IMR-90 (cell line): ENCODE measurements around the gene SYCN. TPM values are rescaled to one million over a fixed set of nuclear protein-coding genes. Genes with fewer than 3 reads are reported as not detected.

Experiments
- ATAC-seq: fragments of 200-7000 bp; cut with Tn5 transposase; 2 replicates; pipeline ENCODE4 v1.9.1; 2020; ENCODE audit warnings: low read depth, mild to moderate bottlenecking, moderate library complexity
- BruUV-seq: library from RNA; stranded (reverse); fragments of 400-500 nt; replicated peaks from 2 replicates; lab custom pipeline; 2021; lab: Mats Ljungman, UMichigan
- CTCF ChIA-PET: fragments of 300-600 bp; formaldehyde crosslinking; extraction: SDS; loops from one replicate; lab custom pipeline; 2021; ENCODE audit warnings: antibody characterized with exemption; lab: Yijun Ruan, JAX
- POLR2A ChIA-PET: fragments of 300-600 bp; sonication (Branson Sonifier 250); formaldehyde crosslinking; loops from one replicate; lab custom pipeline; 2022; ENCODE audit warnings: antibody characterized with exemption; ENCODE audit not compliant: unreplicated experiment; lab: Charles Lee
- DNase-seq: peaks from one replicate; pipeline ENCODE4 v3.0.0; 2013
- H2AFZ ChIP-seq: replicated peaks from 2 replicates; pipeline ENCODE3; 2013; ENCODE audit warnings: low read length, mild to moderate bottlenecking; ENCODE audit not compliant: poor library complexity
- H2AK5ac ChIP-seq: 2 replicates; pipeline ENCODE4 v1.6.1; 2013; ENCODE audit warnings: low read depth, low read length, inconsistent platforms
- H2AK9ac ChIP-seq: replicated peaks from 2 replicates; pipeline ENCODE3; 2013; ENCODE audit warnings: mild to moderate bottlenecking, low read depth, low read length, moderate library complexity; ENCODE audit not compliant: poor library complexity
- H2BK120ac ChIP-seq: 2 replicates; pipeline ENCODE4 v1.6.1; 2013; ENCODE audit warnings: low read depth, low read length, inconsistent platforms
- H2BK15ac ChIP-seq: 3 replicates; pipeline ENCODE4 v1.6.1; 2013; ENCODE audit warnings: low read depth, low read length, inconsistent platforms
- H2BK20ac ChIP-seq: 2 replicates; pipeline ENCODE4 v1.6.1; 2013; ENCODE audit warnings: low read depth, mild to moderate bottlenecking, inconsistent platforms, low read length, moderate library complexity
- H2BK5ac ChIP-seq: 2 replicates; pipeline ENCODE4 v1.6.1; 2013; ENCODE audit warnings: mild to moderate bottlenecking, low read depth, low read length, inconsistent platforms; ENCODE audit not compliant: poor library complexity, severe bottlenecking
- H3K14ac ChIP-seq: replicated peaks from 2 replicates; pipeline ENCODE4 v1.6.1; 2013; ENCODE audit warnings: low read depth, low read length, inconsistent platforms
- H3K18ac ChIP-seq: 2 replicates; pipeline ENCODE4 v1.6.1; 2013; ENCODE audit warnings: low read depth, low read length, control low read depth
- H3K23ac ChIP-seq: 2 replicates; pipeline ENCODE4 v1.6.1; 2013; ENCODE audit warnings: low read depth, low read length, inconsistent platforms
- H3K27ac ChIP-seq: 2 replicates; pipeline ENCODE4 v1.5.1; 2013; ENCODE audit warnings: mild to moderate bottlenecking, control low read depth, low read length; ENCODE audit not compliant: insufficient read depth
- H3K27me3 ChIP-seq: 2 replicates; pipeline ENCODE4 v1.6.1; 2013; ENCODE audit warnings: low read length; ENCODE audit not compliant: control insufficient read depth, insufficient read depth
- H3K36me3 ChIP-seq: 2 replicates; pipeline ENCODE4 v1.6.1; 2013; ENCODE audit warnings: low read length, mixed read lengths; ENCODE audit not compliant: control insufficient read depth, insufficient read depth
- H3K4ac ChIP-seq: 2 replicates; pipeline ENCODE4 v1.6.1; 2013; ENCODE audit warnings: low read depth, low read length, inconsistent platforms
- H3K4me1 ChIP-seq: 2 replicates; pipeline ENCODE4 v1.6.1; 2013; ENCODE audit warnings: low read length, mixed read lengths; ENCODE audit not compliant: control insufficient read depth, insufficient read depth
- H3K4me2 ChIP-seq: 2 replicates; pipeline ENCODE4 v1.6.1; 2013; ENCODE audit warnings: low read depth, mild to moderate bottlenecking, control low read depth, low read length, moderate library complexity
- H3K4me3 ChIP-seq: 2 replicates; pipeline ENCODE4 v1.5.1; 2013; ENCODE audit warnings: low read depth, mild to moderate bottlenecking, control low read depth, low read length, moderate library complexity; ENCODE audit not compliant: insufficient read depth
- H3K56ac ChIP-seq: 2 replicates; pipeline ENCODE4 v1.6.1; 2013; ENCODE audit warnings: low read length, inconsistent platforms; ENCODE audit not compliant: insufficient read depth; ENCODE audit errors: extremely low read depth
- H3K79me1 ChIP-seq, 2 experiments: 2 replicates each; pipeline ENCODE4 v1.6.1; 2013; ENCODE audit warnings: low read length in 2 of 2, inconsistent platforms in 1 of 2, low read depth in 1 of 2
- H3K9ac ChIP-seq: 2 replicates; pipeline ENCODE4 v1.6.1; 2013; ENCODE audit warnings: low read depth, low read length, control low read depth
- H3K9me1 ChIP-seq: 2 replicates; pipeline ENCODE4 v1.6.1; 2013; ENCODE audit warnings: low read length, inconsistent platforms; ENCODE audit not compliant: insufficient read depth
- H3K9me3 ChIP-seq: 2 replicates; pipeline ENCODE4 v1.6.1; 2013; ENCODE audit warnings: low read length; ENCODE audit not compliant: control insufficient read depth, insufficient read depth
- H4K20me1 ChIP-seq: 2 replicates; pipeline ENCODE4 v1.6.1; 2013; ENCODE audit warnings: low read length, inconsistent platforms; ENCODE audit not compliant: insufficient read depth
- H4K5ac ChIP-seq: 2 replicates; pipeline ENCODE4 v1.6.1; 2013; ENCODE audit warnings: mild to moderate bottlenecking, low read depth, low read length, control low read depth
- H4K8ac ChIP-seq, 2 experiments: 2 replicates each; pipeline ENCODE4 v1.6.1; 2013; ENCODE audit warnings: low read depth in 2 of 2, low read length in 2 of 2, control low read depth in 1 of 2, inconsistent platforms in 1 of 2
- H4K91ac ChIP-seq: 2 replicates; pipeline ENCODE4 v1.6.1; 2013; ENCODE audit warnings: low read depth, low read length, inconsistent platforms; ENCODE audit not compliant: insufficient read depth
- BHLHE40 ChIP-seq: fragments of 150-350 bp; IDR thresholded peaks from 2 replicates; pipeline ENCODE4 v1.6.1; 2016; ENCODE audit warnings: mild to moderate bottlenecking, low read depth, low read length
- CEBPB ChIP-seq: IDR thresholded peaks from 2 replicates; pipeline ENCODE4 v1.6.1; 2012; ENCODE audit warnings: low read depth, low read length, improper control_type of control experiment
- CHD1 ChIP-seq: IDR thresholded peaks from 2 replicates; pipeline ENCODE4 v1.6.1; 2012; ENCODE audit warnings: low read depth, low read length, improper control_type of control experiment
- ELK1 ChIP-seq: fragments of 150-350 bp; IDR thresholded peaks from 2 replicates; pipeline ENCODE4 v1.6.1; 2016; ENCODE audit warnings: low read depth, mild to moderate bottlenecking, low read length, moderate library complexity, borderline replicate concordance
- FOS ChIP-seq: fragments of 150-350 bp; IDR thresholded peaks from 2 replicates; pipeline ENCODE4 v1.6.1; 2016; ENCODE audit warnings: low read depth, low read length
- MAFK ChIP-seq: IDR thresholded peaks from 2 replicates; pipeline ENCODE4 v1.6.1; 2012; ENCODE audit warnings: low read depth, low read length, improper control_type of control experiment
- MAZ ChIP-seq: IDR thresholded peaks from 2 replicates; pipeline ENCODE4 v1.6.1; 2012; ENCODE audit warnings: low read depth, mild to moderate bottlenecking, low read length, improper control_type of control experiment, moderate library complexity, borderline replicate concordance
- MXI1 ChIP-seq: IDR thresholded peaks from 2 replicates; pipeline ENCODE4 v1.6.1; 2012; ENCODE audit warnings: low read depth, mild to moderate bottlenecking, low read length, moderate library complexity, borderline replicate concordance
- NFE2L2 ChIP-seq: fragments of 150-350 bp; IDR thresholded peaks from 2 replicates; pipeline ENCODE4 v1.6.1; 2016; ENCODE audit warnings: low read depth, mild to moderate bottlenecking, low read length
- POLR2A ChIP-seq: IDR thresholded peaks from 2 replicates; pipeline ENCODE4 v1.6.1; 2012; ENCODE audit warnings: mild to moderate bottlenecking, low read depth, low read length
- RAD21 ChIP-seq: IDR thresholded peaks from 2 replicates; pipeline ENCODE4 v1.6.1; 2012; ENCODE audit warnings: low read length, improper control_type of control experiment
- RCOR1 ChIP-seq: IDR thresholded peaks from 2 replicates; pipeline ENCODE4 v1.6.1; 2012; ENCODE audit warnings: mild to moderate bottlenecking, low read length, improper control_type of control experiment; ENCODE audit not compliant: insufficient replicate concordance
- RFX5 ChIP-seq: IDR thresholded peaks from 2 replicates; pipeline ENCODE4 v1.8.0; 2012; ENCODE audit warnings: low read depth, mild to moderate bottlenecking, low read length, moderate library complexity
- SMC3 ChIP-seq: fragments of 150-350 bp; IDR thresholded peaks from 2 replicates; pipeline ENCODE4 v1.6.1; 2016; ENCODE audit warnings: low read depth, mild to moderate bottlenecking, antibody characterized with exemption, low read length, moderate library complexity
- USF2 ChIP-seq: fragments of 150-350 bp; IDR thresholded peaks from 2 replicates; pipeline ENCODE4 v1.6.1; 2017; ENCODE audit warnings: mild to moderate bottlenecking, antibody characterized with exemption, low read length, low read depth
- WGBS, 2 experiments: methylation state at CpG; one replicate each; pipeline versions ENCODE4 v1.1.5 to v1.1.7; 2013; ENCODE audit warnings: missing lambda C conversion rate in 2 of 2; ENCODE audit not compliant: insufficient read length in 1 of 2; ENCODE audit errors: extremely low coverage in 2 of 2; 5-methylcytosine and 5-hydroxymethylcytosine counted together
- dilution Hi-C: fragments of 300-500 bp; cut with HindIII; formaldehyde crosslinking; loops from one replicate; pipeline ENCODE4 v1.14.3; 2018; ENCODE audit warnings: low sequenced_read_pairs; ENCODE audit not compliant: unreplicated experiment
- in situ Hi-C: fragments of 300-500 bp; cut with MboI; formaldehyde crosslinking; loops from 3 replicates; pipeline ENCODE4 v1.14.3; 2019; ENCODE audit warnings: low sequenced_read_pairs, inconsistent platforms, mixed read lengths
- intact Hi-C: fragments of 100-400 bp; cut with micrococcal nuclease; formaldehyde crosslinking; loops from 2 replicates; pipeline ENCODE4 v1.10.0; 2022
- polyA plus RNA-seq, 3 experiments: library from polyadenylated mRNA; depleted of rRNA; stranded (reverse); fragments of >200 nt; gene quantifications; 2 replicates each; pipeline ENCODE4 v1.2.3, GENCODE V29; 2012; ENCODE audit warnings: low replicate concordance in 1 of 3
- total RNA-seq: library from RNA; depleted of rRNA; stranded (reverse); fragments of >200 nt; gene quantifications from 2 replicates; pipeline ENCODE4 v1.2.3, GENCODE V29; 2012
- TF ChIP-seq, protein P1 (sequence below): conservative IDR thresholded peaks from 2 replicates; pipeline ENCODE4 v1.5.1; 2012; ENCODE audit warnings: mild to moderate bottlenecking, low read depth, low read length, improper control_type of control experiment

The SYCN gene
- total and polyA plus RNA-seq, 2 of the 4 experiments (the other 2 are of a cell fraction), result not detected

- no peak for DNase-seq
- H3K4ac ChIP-seq, result no peak overlapping the region
- no peaks in the 10 kb centered on the region for H3K79me1 ChIP-seq
- dilution Hi-C loops (no loop called here), intact Hi-C loops (loop anchor here (5.0 kb wide), 1 partner anchor 132 kb away; no protein-coding TSS in a partner anchor), in situ Hi-C loops (no loop called here)
- H3K23ac ChIP-seq, result no peak overlapping the region
- H3K14ac ChIP-seq, result no peak overlapping the region
- no peak for TF ChIP-seq ELK1
- no peak for TF ChIP-seq FOS
- TF ChIP-seq MAZ, result no peak
- no peak for TF ChIP-seq POLR2A
- TF ChIP-seq, protein P1, sequence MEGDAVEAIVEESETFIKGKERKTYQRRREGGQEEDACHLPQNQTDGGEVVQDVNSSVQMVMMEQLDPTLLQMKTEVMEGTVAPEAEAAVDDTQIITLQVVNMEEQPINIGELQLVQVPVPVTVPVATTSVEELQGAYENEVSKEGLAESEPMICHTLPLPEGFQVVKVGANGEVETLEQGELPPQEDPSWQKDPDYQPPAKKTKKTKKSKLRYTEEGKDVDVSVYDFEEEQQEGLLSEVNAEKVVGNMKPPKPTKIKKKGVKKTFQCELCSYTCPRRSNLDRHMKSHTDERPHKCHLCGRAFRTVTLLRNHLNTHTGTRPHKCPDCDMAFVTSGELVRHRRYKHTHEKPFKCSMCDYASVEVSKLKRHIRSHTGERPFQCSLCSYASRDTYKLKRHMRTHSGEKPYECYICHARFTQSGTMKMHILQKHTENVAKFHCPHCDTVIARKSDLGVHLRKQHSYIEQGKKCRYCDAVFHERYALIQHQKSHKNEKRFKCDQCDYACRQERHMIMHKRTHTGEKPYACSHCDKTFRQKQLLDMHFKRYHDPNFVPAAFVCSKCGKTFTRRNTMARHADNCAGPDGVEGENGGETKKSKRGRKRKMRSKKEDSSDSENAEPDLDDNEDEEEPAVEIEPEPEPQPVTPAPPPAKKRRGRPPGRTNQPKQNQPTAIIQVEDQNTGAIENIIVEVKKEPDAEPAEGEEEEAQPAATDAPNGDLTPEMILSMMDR, result no peak
- no peak for TF ChIP-seq MAFK
- no peak for TF ChIP-seq RAD21
- TF ChIP-seq BHLHE40, result no peak
- no peak for TF ChIP-seq CHD1
- TF ChIP-seq RFX5, result no peak
- no peak for TF ChIP-seq CEBPB
- no peak for TF ChIP-seq RCOR1
- no peak for TF ChIP-seq USF2
- no peak for TF ChIP-seq MXI1
- no peak for TF ChIP-seq SMC3
- no peak for TF ChIP-seq NFE2L2
- no peaks in the 10 kb centered on the region for H3K9me1 ChIP-seq
- H4K8ac ChIP-seq, result no peak overlapping the region
- H2BK20ac ChIP-seq, result no peak overlapping the region
- no peaks in the 10 kb centered on the region; the same call in 1 of the 2 replicates for H3K4me1 ChIP-seq
- H3K27me3 ChIP-seq, result peaks cover 44% of the 10 kb centered on the region
- no peak overlapping the region for H3K4me2 ChIP-seq
- BruUV-seq, result no TSS peak
- ChIA-PET CTCF (no interaction called here), POLR2A (no interaction called here)
- H4K5ac ChIP-seq, result no peak overlapping the region
- no peak overlapping the region for H3K27ac ChIP-seq
- no peak overlapping the region for H2BK15ac ChIP-seq
- H2AFZ ChIP-seq, result no peak overlapping the region
- no peak overlapping the region for H4K91ac ChIP-seq
- H2AK9ac ChIP-seq, result no peak overlapping the region
- no peak overlapping the region for H3K9ac ChIP-seq
- H2BK5ac ChIP-seq, result no peak overlapping the region
- H3K36me3 ChIP-seq, result no peaks in the 10 kb centered on the region
- H2AK5ac ChIP-seq, result no peak overlapping the region
- no peaks in the 10 kb centered on the region for H4K20me1 ChIP-seq
- no peak overlapping the region for H3K18ac ChIP-seq
- WGBS, 2 experiments, result 0% methylated on average over 1 of the region's 9 CpGs; no CpG with 5 or more reads in 1 of the 2 experiments
- H3K56ac ChIP-seq, result no peak overlapping the region
- no peak overlapping the region for H3K4me3 ChIP-seq
- no peaks in the 10 kb centered on the region for H3K9me3 ChIP-seq
- ATAC-seq, result no peak
- H2BK120ac ChIP-seq, result no peak overlapping the region
Measured at GRCh38 chr19:39194832-39195542, 9.1 kb downstream of the SYCN start.
